HCT116 (cell line): ENCODE data around the gene DPPA4.

Experiments
- CBX3 ChIP-seq: IDR thresholded peaks from 2 replicates; pipeline ENCODE4 v1.6.1; 2012; ENCODE audit warnings: low read depth
- CEBPB ChIP-seq: IDR thresholded peaks from 2 replicates; pipeline ENCODE4 v1.6.1; 2012; ENCODE audit warnings: low read depth
- POLR2A ChIP-seq: IDR thresholded peaks from 2 replicates; pipeline ENCODE4 v1.7.0; 2011; ENCODE audit warnings: borderline replicate concordance; ENCODE audit not compliant: insufficient read depth, insufficient read length; ENCODE audit errors: extremely low read depth
- POLR2AphosphoS5 ChIP-seq: IDR thresholded peaks from 2 replicates; pipeline ENCODE4 v1.6.1; 2011; ENCODE audit warnings: mild to moderate bottlenecking, low read depth, low read length, moderate library complexity
- TF ChIP-seq, protein P1 (sequence below), 3 experiments: fragments of 200-600 bp in 1 of 3; sonication (generic) in 1 of 3; IDR thresholded peaks in 2 of 3; conservative IDR thresholded peaks in 1 of 3; 2 replicates each; pipeline ENCODE4 v1.5.1; 2012 to 2017; ENCODE audit warnings: low read depth in 2 of 3, low read length in 2 of 3, antibody characterized with exemption in 1 of 3, borderline replicate concordance in 1 of 3, control low read depth in 1 of 3, mild to moderate bottlenecking in 1 of 3, mixed read lengths in 1 of 3, mixed run types in 1 of 3, moderate library complexity in 1 of 3; ENCODE audit not compliant: insufficient read depth in 1 of 3
- TF ChIP-seq, protein P2 (sequence below): IDR thresholded peaks from 2 replicates; pipeline ENCODE4 v1.6.1; 2012; ENCODE audit warnings: low read depth

DNA sequence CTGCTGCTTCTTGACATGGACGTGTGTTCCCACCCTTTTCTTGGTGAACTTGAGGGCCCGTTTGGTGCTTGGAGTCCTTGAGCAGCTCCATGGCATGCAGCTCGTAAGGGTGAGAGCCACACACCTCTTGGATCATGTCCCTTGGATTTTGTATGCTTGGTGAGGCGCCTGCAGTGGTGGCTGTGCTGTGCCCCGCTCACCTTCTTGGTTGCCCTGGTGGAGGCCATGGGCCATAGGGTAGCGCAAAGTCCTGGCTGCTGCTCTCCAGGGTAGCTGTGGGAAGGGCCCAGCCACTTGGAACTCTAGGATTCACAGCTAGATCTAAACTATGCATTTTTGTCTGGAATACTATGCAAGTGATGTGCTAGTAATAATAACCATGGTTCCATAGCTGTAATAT, 26.7 kb upstream of the DPPA4 start:
- TF ChIP-seq, protein P1, sequence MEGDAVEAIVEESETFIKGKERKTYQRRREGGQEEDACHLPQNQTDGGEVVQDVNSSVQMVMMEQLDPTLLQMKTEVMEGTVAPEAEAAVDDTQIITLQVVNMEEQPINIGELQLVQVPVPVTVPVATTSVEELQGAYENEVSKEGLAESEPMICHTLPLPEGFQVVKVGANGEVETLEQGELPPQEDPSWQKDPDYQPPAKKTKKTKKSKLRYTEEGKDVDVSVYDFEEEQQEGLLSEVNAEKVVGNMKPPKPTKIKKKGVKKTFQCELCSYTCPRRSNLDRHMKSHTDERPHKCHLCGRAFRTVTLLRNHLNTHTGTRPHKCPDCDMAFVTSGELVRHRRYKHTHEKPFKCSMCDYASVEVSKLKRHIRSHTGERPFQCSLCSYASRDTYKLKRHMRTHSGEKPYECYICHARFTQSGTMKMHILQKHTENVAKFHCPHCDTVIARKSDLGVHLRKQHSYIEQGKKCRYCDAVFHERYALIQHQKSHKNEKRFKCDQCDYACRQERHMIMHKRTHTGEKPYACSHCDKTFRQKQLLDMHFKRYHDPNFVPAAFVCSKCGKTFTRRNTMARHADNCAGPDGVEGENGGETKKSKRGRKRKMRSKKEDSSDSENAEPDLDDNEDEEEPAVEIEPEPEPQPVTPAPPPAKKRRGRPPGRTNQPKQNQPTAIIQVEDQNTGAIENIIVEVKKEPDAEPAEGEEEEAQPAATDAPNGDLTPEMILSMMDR (IDR thresholded peaks at IDR 0.05 in 2 of 3, conservative IDR thresholded peaks at IDR 0.05 in 1 of 3; ENCODE audit: borderline replicate concordance in 1 of 3, insufficient read depth in 1 of 3, low read depth in 2 of 3, low read length in 2 of 3) = no peak
- TF ChIP-seq CBX3 = no peak
- TF ChIP-seq, protein P2, sequence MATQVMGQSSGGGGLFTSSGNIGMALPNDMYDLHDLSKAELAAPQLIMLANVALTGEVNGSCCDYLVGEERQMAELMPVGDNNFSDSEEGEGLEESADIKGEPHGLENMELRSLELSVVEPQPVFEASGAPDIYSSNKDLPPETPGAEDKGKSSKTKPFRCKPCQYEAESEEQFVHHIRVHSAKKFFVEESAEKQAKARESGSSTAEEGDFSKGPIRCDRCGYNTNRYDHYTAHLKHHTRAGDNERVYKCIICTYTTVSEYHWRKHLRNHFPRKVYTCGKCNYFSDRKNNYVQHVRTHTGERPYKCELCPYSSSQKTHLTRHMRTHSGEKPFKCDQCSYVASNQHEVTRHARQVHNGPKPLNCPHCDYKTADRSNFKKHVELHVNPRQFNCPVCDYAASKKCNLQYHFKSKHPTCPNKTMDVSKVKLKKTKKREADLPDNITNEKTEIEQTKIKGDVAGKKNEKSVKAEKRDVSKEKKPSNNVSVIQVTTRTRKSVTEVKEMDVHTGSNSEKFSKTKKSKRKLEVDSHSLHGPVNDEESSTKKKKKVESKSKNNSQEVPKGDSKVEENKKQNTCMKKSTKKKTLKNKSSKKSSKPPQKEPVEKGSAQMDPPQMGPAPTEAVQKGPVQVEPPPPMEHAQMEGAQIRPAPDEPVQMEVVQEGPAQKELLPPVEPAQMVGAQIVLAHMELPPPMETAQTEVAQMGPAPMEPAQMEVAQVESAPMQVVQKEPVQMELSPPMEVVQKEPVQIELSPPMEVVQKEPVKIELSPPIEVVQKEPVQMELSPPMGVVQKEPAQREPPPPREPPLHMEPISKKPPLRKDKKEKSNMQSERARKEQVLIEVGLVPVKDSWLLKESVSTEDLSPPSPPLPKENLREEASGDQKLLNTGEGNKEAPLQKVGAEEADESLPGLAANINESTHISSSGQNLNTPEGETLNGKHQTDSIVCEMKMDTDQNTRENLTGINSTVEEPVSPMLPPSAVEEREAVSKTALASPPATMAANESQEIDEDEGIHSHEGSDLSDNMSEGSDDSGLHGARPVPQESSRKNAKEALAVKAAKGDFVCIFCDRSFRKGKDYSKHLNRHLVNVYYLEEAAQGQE = no peak
- TF ChIP-seq CEBPB = no peak
- TF ChIP-seq POLR2A = no peak
- TF ChIP-seq POLR2AphosphoS5 = no peak
